Measurements from ENCODE around the gene KCTD16.

DNA sequence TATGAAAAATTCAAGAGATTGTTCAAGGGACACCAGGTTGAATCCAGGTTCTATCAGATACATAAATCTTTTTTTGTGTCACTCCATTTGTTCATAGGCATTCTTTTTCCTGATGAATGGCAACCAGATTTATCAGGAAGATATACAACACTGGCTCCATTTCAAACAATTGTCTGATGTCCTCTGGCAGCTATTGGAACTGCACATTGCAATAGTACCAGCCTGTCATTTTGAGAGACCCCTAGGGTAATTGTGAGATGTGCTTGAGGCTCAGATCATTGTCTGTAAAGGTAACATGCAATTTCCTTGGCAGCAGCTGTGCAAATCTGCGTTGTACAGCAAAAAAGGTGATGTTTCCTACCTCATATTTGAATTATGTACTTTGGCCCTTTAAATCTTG, 25.9 kb downstream of the KCTD16 start:
- no peak for TF ChIP-seq POLR2A (IDR thresholded peaks at IDR 0.05)
- TF ChIP-seq CTCF (IDR thresholded peaks at IDR 0.05): no peak

Measured in upper lobe of left lung (tissue), 4 donors.